ENCODE measurements around the gene PODXL.

The PODXL gene

DNA sequence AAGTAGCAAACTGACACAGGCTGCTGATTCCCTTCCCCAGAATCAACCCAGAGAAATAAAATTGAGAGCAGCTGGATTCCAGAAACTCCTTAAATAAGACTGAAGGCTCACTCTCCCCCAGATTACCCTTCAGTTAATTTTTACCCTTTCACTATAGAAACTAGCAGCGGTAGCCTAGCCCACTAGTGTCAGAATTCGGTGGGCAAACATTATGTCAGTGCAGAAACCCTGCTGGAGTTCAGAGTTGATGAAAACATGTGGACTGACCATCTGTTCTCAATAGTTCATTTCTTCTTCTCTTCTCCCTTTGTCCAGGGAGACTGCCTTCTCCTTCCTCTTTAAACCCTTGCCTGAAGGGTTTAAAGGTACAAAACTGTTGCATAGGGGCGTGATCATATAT lies 100.1 kb downstream of the PODXL start:
- DNase-seq (ENCODE audit: insufficient read length, low spot score): no peak
- no peak for FAIRE-seq

DNA sequence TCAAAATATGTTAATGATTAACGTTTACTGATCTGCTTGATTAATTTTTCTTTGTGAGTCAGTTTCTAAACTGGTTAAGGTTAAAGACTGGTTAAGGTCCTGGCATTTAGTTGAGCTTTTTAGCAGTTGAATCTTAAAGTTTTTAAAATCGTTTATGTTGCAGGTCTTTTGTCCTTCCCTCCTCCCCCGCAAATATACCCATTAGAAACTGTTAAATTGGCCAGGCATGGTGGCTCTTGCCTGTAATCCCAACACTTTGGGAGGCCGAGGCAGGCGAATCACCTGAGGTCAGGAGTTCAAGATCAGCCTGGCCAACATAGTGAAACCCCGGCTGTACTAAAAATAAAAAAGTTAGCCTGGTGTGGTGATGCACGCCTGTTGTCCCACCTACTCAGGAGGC lies 100.9 kb downstream of the PODXL start:
- no peak for DNase-seq (ENCODE audit: insufficient read length, low spot score)
- no peak for FAIRE-seq

DNA sequence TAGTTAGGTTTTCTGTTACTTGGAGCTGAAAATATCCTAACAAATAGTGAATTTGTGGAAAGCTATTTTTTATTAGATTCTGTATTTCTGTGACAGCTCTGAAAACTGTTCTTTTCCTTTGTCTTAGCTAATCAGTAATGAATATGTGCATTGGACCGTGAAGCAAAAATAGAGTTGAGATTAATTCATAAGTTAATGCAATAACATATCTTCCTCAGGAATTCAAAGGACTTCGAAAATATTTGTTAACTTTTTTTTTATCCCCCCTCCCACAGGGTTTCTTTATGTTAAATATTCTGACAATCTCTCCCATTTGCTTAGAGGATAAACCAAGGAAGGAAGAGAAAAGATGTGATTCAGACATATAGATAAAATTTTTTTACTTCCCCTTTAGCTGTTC lies 101.4 kb downstream of the PODXL start:
- FAIRE-seq: no peak
- DNase-seq (ENCODE audit: insufficient read length, low spot score): no peak

- FAIRE-seq (no peak), DNase-seq (ENCODE audit: insufficient read length, low spot score) (no peak)
These were observed 101.9 kb downstream of the PODXL start for GRCh38 chr7:131454498-131454897.
